ENCODE data around the gene CACFD1.

The CACFD1 gene

GRCh38 chr9:133485531-133486260 lies 25.9 kb downstream of the CACFD1 start:
- no peak for DNase-seq

- DNase-seq: no peak
These were observed 27.6 kb downstream of the CACFD1 start for GRCh38 chr9:133487331-133487725.

GRCh38 chr9:133488686-133489252 lies 29.0 kb downstream of the CACFD1 start:
- DNase-seq: no peak

GRCh38 chr9:133489253-133490190 lies 29.7 kb downstream of the CACFD1 start:
- no peak for DNase-seq

GRCh38 chr9:133490201-133490681 lies 30.5 kb downstream of the CACFD1 start:
- no peak for DNase-seq

- DNase-seq: no peak
These were observed 31.3 kb downstream of the CACFD1 start for GRCh38 chr9:133490865-133491655.

- no peak for DNase-seq
These were observed 31.8 kb downstream of the CACFD1 start for GRCh38 chr9:133491656-133491925.

- no peak for DNase-seq
These were observed 32.6 kb downstream of the CACFD1 start for GRCh38 chr9:133492061-133493021.

- DNase-seq: no peak
These were observed 33.6 kb downstream of the CACFD1 start for GRCh38 chr9:133493428-133493827.

GRCh38 chr9:133493845-133494540 lies 34.2 kb downstream of the CACFD1 start:
- no peak for DNase-seq

GRCh38 chr9:133494636-133495326 lies 35.0 kb downstream of the CACFD1 start:
- DNase-seq: no peak

- DNase-seq: no peak
These were observed 35.8 kb downstream of the CACFD1 start for GRCh38 chr9:133495327-133496293.

GRCh38 chr9:133496861-133497842 lies 37.4 kb downstream of the CACFD1 start:
- no peak for DNase-seq

GRCh38 chr9:133499132-133499891 lies 39.5 kb downstream of the CACFD1 start:
- DNase-seq: no peak

GRCh38 chr9:133499892-133500270 lies 40.1 kb downstream of the CACFD1 start:
- no peak for DNase-seq

GRCh38 chr9:133502112-133502511 lies 42.3 kb downstream of the CACFD1 start:
- DNase-seq: no peak

- no peak for DNase-seq
These were observed 45.5 kb downstream of the CACFD1 start for GRCh38 chr9:133505186-133505830.

All from CD4-positive, alpha-beta T cell treated with Interferon gamma for 1 hour (primary cell).